ENCODE data around the gene GLYAT.

DNA sequence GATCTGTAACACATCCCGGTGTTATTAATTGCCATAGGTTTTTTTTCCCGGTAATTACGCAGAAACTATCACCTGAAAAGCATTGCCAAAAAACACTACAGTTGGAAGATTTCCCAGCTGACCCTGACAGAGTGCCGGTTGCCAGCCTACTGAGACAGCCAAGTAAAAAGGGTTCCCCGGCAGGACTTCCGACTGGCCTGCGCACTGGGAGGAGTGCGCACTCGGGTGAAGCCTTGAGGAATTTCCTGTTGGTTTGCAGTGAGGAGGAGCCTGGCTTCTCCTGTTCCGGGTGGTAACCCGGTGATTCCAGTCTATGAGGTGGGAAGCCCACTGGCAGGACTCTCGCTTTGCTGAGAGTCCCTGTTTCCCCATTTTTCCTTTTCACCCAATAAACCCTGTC lies 57.1 kb downstream of the GLYAT start:
- TF ChIP-seq POLR2A (IDR thresholded peaks at IDR 0.05) (no peak), CTCF (IDR thresholded peaks at IDR 0.05 in 8 of 11, conservative IDR thresholded peaks at IDR 0.05 in 3 of 11) (no peak), POLR2AphosphoS5 (IDR thresholded peaks at IDR 0.05) (peak in 1 of 3 donors; percentile 69)
